SKM-1 treated with dmso at 0.1 percent for 144 hours (cell line): ENCODE measurements around the gene KRT86.

Experiments
- DNase-seq: peaks from one replicate; lab custom pipeline; 2025; ENCODE audit not compliant: unreplicated experiment; lab: John Stamatoyannopoulos, UW

KRT86 gene

GRCh38 chr12:52274521-52275120 lies at the start of gene KRT86:
Gene KRT86, plus strand, starts transcription at chr12:52274645. Its CDS starts 27,272 bp downstream, at chr12:52301917.
- no peak for DNase-seq

- DNase-seq: no peak
Observed at GRCh38 chr12:52225752-52226151, 48.7 kb upstream of the KRT86 start.

DNA sequence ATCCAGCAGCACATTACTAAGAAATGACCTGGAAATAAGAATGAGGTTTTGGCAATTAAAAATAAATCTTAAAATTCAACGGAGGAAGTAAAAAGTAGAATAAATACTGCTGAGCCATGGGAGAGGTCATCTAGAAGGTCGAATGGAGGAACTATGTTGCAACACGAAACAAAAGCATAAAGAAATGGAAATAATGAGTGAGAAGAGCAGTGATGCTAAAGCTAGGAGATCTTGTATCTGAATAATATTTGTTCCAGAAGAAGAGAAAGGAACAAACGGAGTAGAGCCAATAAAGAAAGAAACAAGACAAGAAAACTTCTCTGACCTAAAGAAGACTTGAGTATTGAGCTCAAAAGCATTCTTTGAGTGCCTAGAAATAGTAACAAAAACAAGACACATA lies 48.0 kb upstream of the KRT86 start:
- DNase-seq: no peak

DNA sequence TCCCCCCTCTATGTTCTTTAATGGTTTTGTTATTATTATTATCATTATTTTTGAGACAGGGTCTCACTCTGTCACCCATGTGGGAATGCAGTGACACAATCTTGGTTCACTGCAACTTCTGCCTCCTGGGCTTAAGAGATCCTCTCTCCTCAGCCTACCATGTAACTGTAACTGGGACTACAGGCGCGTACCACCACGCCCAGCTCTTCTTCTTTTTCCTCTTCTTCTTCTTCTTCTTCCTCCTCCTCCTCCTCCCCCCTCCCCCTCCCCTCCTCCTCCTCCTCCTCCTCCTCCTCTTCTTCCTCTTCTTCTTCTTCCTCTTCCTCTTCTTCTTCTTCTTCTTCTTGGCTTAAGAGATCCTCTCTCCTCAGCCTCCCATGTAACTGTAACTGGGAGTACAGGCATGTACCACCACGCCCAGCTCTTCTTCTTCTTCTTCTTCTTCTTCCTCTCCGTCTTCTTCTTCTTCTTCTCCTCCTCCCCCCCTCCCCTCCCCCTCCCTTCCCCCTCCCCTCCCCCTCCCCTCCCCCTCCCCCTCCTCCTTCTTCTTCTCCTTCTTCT lies 46.8 kb upstream of the KRT86 start:
- no peak for DNase-seq

DNA sequence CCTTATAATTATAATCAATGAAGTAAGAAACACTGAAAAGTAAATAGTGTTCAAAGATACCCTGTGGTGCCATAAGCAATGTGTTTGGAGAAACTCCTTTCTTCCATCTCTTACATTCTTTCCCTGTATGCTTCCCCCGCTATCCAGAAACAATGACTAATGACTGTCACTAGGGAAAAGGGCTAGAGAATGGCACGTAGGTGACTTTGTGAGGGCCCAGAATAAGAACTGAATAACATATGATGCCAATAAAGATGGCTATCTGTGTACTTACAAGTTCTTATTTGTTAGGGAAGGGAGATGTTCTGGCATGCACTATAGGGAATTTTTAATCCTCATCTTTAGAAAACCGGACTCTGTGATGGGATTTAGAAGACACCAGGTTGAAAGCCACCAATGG lies 46.1 kb upstream of the KRT86 start:
- no peak for DNase-seq

DNA sequence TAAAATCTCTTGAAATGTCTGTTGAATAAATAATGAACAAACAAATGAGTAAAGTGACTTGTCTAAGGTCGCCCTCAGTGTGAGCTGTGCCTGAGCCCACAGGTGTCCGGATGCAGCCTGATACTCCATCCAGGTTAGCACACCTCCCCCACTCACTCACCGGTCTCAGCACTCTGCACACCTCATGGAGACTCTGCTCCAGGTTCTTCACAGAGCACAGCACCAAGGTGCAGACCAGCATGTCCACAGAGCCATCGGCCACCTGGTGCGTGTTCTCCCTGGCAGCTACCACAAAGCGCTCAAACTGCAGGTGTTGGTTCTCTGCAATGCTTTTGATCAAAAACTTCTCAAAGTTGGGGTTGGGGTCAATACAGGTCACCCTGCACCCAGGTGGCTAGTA lies 45.5 kb upstream of the KRT86 start:
- DNase-seq: no peak

DNA sequence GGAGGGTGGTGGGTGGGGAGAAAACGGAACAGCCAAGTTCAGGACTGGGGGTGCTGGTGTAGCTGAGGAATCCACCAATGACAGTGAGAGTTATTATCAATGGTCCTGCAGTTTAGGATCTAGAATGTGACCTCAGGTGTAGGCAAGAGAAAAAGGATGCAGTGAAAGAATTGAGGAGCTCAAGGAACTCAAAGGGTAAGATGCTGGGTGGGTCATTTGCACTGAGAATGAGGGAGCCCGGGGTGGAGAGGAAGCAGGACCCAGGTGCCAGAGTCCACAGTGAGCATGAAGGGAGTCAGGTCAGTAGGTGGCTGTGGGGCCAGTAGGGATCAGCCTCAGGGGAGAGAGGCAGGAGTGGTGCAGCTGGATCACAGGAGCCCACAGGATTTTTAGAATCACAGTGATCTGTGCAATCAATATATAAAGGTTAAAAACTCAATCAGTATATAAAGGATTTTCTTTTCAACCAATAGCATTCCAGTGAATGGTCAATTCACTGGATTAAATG lies 44.6 kb upstream of the KRT86 start:
- no peak for DNase-seq

GRCh38 chr12:52230364-52231281 lies 43.8 kb upstream of the KRT86 start:
- no peak for DNase-seq

GRCh38 chr12:52231305-52232202 lies 42.9 kb upstream of the KRT86 start:
- no peak for DNase-seq

- no peak for DNase-seq
Observed at GRCh38 chr12:52232203-52232673, 42.2 kb upstream of the KRT86 start.

DNA sequence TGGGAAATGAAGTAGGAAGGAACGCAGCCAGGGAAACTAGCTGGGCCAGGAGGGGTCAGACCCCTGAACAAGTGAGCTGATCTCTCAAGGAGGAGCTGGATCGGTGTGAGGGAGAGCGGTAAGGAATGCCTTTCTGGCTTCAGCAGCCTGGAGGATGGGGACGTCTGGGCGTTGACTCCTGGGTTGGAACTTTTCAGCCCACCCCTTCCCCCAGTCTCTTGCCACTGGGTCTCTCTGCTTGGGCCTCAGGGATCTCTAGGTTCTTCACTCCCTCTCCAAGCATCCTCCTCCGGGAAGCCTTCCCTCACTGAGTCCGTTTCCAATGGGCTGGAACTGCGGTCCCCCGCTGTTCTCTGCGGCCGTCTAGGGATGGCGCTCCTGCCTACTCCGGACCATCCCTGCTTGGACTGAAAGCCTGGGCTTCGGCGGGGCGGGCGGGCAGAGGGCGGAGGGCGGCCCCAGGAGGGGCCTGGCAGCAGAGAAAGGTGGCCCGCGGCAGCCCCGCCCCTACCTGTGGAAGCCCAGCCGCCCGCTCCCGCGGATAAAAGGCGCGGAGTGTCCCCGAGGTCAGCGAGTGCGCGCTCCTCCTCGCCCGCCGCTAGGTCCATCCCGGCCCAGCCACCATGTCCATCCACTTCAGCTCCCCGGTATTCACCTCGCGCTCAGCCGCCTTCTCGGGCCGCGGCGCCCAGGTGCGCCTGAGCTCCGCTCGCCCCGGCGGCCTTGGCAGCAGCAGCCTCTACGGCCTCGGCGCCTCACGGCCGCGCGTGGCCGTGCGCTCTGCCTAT lies 41.6 kb upstream of the KRT86 start, which contains the start of gene KRT7:
Gene KRT7 (plus strand): TSS at position 570 of the 788 bp plus-strand sequence. CDS start 54 bp downstream, at position 624.
- no peak for DNase-seq

- DNase-seq: no peak
Observed at GRCh38 chr12:52233462-52234207, 40.8 kb upstream of the KRT86 start.

- no peak for DNase-seq
Observed at GRCh38 chr12:52234223-52234810, 40.1 kb upstream of the KRT86 start.

DNA sequence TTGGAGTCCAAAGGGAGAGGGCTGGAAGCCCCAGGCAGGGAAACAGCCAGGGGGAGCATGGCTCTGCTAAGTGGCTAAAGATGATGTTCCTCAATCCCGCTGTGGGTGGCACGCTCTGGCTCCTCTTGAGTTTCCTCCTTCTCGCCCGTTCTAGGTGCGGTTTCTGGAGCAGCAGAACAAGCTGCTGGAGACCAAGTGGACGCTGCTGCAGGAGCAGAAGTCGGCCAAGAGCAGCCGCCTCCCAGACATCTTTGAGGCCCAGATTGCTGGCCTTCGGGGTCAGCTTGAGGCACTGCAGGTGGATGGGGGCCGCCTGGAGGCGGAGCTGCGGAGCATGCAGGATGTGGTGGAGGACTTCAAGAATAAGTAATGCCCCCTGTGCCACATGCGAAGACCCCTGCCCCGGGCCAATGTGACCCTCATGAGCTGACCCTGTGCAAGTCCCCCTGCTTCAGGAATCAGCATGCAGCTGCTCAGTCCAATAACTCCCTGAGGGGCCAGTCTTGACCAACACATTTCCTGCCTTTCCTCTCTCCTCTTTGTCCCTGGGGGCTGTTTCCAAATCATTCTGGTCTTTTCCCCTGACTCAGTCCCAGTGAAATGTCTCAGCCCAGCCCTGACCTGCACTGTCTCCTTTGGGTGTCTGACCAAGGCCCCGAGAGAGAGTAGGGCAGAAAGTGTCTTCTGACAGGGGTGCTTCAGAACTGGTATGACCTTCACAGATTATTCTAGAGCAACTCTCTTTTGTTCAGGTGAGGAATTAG lies 39.3 kb upstream of the KRT86 start:
- no peak for DNase-seq

DNA sequence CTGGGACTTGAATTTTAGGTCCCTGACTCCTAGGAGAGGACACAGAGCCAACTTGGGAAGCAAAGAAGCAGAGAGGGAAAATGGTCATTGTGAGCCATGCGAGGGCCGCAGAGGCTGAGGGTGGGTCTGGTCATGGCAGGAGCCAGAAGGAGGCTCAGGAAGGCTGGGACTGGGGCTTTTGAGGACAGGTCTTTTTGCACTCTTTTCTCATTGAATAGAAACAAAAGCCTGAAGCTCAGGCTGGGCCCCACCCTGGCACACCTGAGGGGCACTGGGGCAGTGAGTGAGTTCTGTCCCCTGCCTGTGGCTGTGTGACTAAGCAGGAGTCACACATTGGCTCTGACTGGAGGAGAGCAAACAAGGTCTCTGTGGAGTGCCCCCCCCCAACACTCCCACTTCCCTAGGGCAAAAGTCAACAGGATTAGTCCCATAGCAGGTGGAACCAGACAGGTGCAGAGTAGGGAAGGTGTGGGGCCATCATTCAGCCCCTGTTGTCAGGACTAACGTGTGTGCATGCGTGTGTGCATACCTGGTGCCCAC lies 38.6 kb upstream of the KRT86 start:
- DNase-seq: no peak

DNA sequence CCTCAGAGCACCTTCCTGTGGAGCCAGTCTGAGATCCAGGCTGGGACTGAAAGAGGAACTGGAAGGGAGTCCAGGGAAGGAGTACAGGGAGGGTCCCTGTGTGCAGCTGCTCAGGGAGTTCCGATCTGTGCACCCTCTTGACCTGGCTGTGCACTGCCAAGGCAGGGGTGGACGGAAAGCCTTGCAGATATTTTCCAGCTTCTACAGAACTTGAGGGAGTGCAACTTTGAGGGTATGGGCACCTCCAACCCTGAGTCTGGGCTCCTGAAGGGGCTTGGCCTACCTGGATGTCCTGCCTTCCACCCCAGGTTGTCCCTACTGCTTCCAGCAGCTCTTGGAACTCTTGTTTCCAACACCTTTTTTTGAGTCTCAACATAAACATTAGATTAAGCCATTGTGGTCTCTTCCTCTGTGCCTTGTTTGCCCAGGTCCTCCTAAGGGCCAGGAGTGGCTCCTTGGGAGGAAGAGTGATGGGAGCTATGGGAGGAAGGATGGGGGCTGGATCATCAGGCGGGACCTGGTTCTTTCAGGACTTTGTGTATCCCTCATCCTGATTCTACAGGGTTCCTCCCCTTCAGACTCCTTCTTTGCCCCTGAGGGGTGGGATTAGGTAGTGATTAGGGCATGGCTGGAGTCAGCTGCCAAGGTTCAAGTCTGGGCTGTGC lies 37.9 kb upstream of the KRT86 start:
- no peak for DNase-seq

GRCh38 chr12:52238207-52238840 lies 36.1 kb upstream of the KRT86 start:
- no peak for DNase-seq
